ENCODE results near the gene AK5.

DNA sequence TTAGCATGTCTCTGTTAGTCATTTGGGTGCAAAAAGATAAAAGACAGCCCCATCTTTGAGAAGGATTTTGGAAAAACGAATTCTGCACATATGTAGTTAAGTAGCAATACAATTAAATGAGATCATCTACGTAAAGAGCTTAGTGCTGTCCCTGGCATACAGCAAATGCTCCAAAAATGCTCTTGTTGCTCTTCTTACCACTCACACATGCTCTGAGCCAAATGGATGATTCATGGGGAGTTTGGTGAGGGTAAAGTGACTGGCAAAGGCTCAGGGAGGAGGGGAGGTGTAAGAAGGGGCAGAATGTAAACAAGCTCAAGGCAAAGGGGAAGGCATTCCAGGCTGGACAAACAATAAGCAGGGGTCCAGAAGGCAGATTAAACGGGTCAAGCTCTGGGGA, 191.9 kb downstream of the AK5 start:
- no peak for TF ChIP-seq CTCF (IDR thresholded peaks at IDR 0.05 in 8 of 11, conservative IDR thresholded peaks at IDR 0.05 in 3 of 11)
- no peak for TF ChIP-seq POLR2AphosphoS5 (IDR thresholded peaks at IDR 0.05)
- TF ChIP-seq POLR2A (IDR thresholded peaks at IDR 0.05): no peak
